ENCODE results near the gene EFNA4.

- TF ChIP-seq RAD21 (IDR thresholded peaks at IDR 0.05; ENCODE audit: low read depth) = no peak
- no peak for TF ChIP-seq YY1 (IDR thresholded peaks at IDR 0.05; ENCODE audit: low read depth)
- TF ChIP-seq CEBPB (IDR thresholded peaks at IDR 0.05) = no peak
- no peak for TF ChIP-seq REST (IDR thresholded peaks at IDR 0.05; ENCODE audit: low read depth)
- no peak for TF ChIP-seq EP300 (IDR thresholded peaks at IDR 0.05; ENCODE audit: borderline replicate concordance)
- TF ChIP-seq USF1 (IDR thresholded peaks at IDR 0.05) = no peak
- TF ChIP-seq TEAD4 (IDR thresholded peaks at IDR 0.05) = no peak
- no peak for TF ChIP-seq NFIC (IDR thresholded peaks at IDR 0.05)
Measured at GRCh38 chr1:155079487-155080311, 16.2 kb downstream of the EFNA4 start.
